OCI-LY1 (cell line): ENCODE results near the gene MYRF.

Experiments
- CTCF ChIP-seq: fragments of 200-600 bp; sonication (generic), shearing (Covaris generic); IDR thresholded peaks from 2 replicates; pipeline ENCODE4 v1.5.1; 2017; ENCODE audit warnings: mild to moderate bottlenecking, antibody characterized with exemption, low read length, moderate library complexity, mixed read lengths
- EZH2 ChIP-seq: fragments of 200-600 bp; sonication (generic), shearing (Covaris generic); IDR thresholded peaks from 2 replicates; pipeline ENCODE4 v1.8.0; 2017; ENCODE audit warnings: borderline replicate concordance, mixed run types, mild to moderate bottlenecking, antibody characterized with exemption, low read length, moderate library complexity, mixed read lengths

GRCh38 chr11:61815790-61816735, 63.6 kb downstream of the MYRF start:
- TF ChIP-seq CTCF (no peak), EZH2 (no peak)
